Measurements from ENCODE around the gene HOXD10.

The HOXD10 gene

DNA sequence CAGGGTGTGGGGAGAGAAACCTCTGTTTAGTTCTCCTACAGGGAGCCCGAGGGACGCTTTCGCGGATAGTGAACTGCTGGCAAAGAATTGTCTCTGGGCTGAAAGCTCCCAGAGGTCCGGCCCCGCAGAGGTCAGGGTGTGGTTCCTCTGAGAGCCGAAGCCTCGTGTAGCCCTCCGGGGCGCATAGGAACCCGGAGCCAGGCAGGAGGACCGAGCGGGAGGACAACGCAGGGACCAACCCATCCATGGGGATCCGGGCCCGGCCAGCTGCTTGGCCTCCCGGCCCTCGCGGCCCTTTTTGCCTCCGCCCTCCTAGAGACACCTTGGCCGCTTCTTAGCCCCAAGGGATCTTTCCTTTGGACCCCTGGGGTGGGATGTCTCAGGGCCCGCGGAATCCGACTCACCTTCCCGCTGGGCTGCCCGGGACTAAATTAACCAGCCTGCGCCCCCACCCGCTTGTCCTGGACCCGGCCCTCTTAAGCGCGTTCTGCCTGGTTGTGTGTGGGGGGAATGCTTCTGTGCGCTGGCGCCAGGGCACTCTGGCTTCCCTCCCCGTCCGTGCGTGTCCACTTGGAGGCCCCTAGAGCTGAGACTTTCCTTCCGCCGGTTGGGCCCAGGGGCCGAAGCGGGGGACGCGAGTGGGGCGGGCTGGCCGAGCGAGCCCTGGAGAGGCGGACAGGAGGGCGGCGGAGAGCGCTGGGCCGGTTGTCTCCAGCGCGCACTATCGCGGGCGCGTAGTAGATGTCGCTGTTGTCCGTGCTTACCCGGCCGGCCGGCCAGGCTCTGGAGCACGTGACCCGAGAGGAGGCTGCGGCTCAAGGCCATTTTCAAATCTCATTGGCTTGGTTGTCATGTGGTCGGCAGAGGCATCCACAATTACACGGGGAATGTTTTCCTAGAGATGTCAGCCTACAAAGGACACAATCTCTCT, at the start of gene HOXD10:
Gene HOXD10, plus strand, starts transcription at position 896 of the 931 bp plus-strand sequence. CDS start 56 bp downstream, outside the sequence.
- DNase-seq: no peak

DNA sequence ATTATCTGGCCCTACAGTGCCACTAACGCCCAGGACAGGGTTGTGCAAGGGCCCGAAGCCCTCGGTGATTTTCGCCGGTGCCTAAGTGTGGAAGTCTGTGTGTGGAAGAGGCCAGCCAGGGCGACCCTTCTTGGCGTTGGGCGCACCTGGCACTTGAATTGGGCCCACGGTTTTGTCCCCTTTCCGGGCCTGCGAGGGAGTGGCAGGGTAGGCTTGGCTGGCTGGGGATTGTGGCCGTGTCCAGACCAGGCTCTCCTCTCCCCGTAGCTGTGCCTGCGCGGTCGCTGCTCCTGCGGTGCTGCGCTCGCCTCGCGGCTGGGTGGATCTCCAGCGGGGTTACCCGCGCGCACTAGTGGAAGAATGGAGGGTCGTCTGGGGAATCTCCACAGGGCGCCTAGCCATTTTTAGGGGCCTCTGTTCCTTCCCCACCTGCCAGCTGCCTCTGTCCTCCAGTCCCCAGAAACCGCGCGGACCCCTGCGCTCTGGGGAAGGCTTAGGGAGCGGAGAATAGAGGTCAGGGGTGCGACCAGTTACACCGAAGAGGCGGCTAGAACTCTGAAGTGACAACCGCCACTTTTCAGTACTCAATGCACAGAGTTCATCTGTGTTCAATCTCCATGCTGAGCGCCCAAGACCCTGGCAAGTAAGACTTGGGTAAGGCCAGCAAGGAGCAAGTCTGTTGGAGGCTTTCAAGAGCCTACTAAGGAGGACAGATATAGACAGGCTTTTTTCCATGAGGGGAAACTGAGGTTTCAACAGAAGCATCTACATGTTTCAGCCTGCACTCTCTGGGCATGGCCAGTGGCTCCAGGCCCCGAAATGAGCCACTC, 48.8 kb upstream of the HOXD10 start:
- DNase-seq: no peak

DNA sequence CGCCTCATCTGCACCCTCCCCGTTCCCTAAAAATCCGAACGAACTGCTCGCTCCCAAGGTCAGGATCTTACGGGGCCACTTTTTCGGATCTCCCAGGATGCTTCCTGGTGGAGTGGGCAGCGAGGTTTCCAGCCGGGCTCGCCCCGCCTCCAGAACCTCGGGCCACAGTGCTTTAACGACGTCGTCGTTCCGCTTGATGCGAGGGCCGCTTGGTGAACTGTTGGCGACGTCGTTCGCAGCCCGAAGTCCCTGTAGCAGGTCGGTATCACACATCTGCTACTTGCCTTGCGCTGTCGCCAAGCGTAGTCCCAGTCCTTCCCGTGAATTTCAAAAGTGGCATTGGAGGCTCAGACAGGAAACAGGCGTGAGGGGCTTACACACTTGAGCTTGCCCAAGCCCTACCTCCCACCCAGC, 48.2 kb upstream of the HOXD10 start:
- no peak for DNase-seq

DNA sequence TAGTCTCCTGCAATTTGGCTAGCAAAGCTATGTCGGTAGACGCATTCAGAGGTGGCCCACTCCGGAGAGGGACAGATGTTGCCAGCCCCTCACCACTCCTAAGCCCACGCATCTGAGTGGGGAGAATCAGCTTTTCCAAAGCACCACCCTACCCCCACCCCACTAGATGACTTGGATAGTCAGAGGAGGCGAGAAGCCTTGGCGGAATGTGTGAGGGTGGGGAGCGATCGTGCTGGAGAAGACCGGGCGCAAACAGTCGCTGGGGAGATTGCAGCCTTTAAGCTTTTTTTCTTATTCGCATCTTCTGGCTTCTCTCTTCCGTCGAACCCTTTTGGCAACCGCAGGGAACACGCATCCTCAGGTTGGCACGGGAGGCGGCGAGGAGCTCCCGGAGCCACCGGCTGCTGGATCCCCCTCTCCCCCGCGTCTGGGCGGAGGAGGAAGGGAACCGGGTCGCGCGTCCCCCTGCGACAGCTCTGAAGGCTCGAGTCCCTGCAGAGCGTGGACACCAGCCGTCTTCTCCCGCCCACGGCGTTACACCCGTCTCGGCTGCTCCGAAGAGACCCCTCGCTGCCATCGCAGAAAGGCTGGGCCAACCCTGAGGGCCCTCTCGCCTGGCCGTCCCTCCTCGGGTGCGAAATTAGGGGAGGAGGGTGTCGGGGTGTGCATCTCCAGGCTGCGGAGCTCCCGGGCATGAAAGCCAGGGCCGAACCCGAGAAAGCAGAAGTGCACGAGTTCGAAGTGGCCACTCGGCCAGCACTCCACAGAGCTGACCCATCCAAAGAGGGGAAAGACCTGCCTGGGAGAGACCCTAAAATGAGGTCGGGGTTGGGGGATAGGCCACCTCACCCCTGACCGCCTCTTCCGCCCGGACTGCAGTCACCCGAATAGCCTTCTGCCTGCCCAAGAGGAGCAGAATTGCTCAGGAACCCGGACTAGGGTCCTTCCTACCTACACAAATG, 45.0 kb upstream of the HOXD10 start:
- DNase-seq: no peak

DNA sequence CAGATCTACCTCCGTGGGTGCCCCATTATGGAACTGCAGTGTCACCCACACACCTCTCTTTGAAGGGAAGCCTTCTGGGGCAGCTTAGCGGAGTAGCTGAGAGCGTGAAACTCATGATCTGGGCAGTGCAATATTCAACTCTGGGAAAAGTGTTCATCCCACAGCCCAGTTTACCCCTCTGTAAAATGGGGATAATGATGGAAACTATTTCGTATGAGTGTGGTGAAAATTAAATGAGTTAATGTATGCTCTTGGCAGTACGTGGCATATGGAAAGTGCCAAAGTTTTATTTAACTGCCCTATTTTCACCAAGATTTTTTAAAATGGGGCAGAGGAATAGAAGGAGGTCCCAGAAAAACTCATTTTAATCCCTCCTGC, 44.3 kb upstream of the HOXD10 start:
- no peak for DNase-seq

DNA sequence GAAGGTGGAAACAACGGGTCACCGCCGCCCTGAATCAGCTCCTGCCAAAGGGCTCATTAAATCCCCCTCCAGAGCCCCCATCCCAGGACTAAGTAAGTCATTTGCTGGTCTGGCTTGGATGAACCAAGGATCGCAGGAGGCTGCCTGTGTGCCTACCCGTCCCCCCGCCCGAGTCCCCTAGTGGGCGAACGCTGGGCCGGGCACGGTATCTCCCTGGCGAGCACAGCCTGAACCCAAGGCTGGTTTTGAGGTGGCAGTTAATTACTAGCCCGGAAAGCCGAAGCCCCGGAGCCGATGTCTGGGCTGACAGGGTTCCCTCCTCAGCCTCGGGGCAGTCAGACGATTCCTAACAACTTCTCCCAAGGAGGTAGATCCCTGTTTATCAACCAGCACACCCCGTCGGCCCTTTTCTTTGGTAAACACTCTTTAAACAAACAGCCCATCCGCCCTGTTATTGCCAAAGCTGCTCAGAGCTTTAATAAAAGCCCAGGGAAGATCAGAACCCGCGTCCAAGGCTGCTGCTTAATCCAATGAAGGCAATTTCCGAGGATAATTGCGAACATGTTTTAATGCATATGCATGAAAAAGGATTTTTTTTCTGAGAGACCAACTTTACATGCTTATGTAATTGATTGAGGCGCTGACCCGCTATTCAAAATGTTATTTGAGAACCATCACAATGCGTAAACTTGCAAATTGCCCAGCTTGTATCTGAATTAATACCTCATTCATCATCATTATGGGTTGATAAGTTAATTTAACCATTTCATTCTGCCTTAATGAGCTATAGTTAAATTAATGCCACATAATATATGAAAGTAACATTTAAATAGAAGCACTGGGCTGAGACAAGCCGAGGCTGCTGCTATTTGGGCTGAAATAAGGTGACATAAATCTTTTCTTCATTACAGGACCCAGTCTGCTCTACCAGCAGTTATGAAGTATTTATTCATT, 43.4 kb upstream of the HOXD10 start:
- DNase-seq: no peak

DNA sequence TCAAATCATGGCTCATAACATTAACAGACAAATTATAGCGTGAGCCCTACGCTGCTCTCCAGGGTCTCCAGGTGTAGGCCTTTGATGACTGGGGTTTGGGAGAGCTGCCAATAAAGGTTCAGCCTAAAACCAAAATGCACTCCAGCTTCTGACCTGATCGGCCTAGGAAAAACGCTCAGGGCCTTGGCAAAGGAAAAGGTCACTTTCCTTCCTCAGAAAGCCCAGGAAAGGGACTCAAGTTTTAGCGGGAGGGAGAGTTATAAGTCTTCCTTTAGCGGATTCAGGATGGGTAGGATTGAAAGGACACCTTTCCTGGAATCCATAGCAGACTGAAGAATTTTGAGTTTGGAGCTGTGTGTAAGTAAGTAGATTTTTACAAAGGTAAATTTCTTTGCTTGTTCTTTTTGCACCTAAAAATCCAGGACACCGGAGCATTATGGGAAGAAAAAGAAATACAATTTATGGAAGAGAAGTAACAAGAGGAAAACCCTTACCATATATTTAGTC, 41.6 kb upstream of the HOXD10 start:
- DNase-seq: no peak

DNA sequence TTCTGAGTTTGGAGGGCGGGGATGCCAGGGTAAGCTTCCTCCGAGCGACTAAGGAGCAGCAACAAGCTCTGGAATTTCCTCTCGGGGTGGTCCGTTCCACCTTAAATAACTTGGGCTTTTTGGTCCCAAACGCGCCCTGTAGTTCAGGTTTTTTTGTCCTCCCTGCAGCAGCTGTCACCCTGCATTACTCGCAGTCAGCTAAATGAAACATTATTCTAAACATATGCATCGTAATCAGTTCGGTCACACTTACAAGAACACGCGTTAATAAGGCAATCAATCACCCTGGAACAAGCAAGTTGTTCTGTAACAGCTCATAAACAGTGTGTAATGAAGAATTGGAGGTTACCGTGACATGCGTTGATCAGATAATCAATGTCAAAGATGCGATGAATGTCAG, 41.1 kb upstream of the HOXD10 start:
- DNase-seq: no peak

DNA sequence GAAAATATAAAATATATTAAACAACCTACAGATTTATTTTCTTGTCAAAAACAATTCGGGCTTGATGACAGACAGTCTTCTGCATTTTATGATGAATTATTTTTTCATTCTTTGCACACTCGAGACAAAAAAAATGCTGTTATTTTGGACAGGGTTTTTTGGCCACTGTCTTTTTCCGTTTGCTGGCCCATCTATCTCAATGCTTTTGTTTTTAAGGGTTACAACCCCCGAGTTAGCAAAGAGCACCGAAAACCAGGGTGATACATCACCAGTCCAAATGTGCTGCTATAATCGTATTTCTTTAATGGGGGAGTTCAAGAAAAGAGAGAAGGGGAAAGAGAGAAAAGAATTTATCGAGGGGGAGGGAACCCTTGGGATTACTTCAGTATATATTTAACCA, 40.5 kb upstream of the HOXD10 start:
- no peak for DNase-seq

DNA sequence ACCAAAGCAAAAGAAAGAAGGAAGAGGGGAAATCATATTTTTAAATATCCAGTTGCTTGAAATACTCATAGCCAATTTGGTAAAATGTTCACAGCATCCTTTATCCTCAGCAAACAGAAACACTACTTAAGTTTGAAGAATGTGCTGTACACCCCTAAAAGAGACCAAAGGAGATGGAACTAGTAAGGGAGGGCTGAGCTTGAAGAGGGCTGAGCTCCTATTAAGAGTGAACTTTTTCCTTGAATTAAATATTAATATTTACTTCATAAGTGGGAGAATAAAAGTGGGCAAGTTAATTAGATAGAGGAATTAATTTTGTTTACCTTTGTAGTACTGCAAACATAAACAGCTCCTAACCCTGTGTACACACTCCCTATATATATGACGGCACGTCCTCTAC, 39.8 kb upstream of the HOXD10 start:
- no peak for DNase-seq

DNA sequence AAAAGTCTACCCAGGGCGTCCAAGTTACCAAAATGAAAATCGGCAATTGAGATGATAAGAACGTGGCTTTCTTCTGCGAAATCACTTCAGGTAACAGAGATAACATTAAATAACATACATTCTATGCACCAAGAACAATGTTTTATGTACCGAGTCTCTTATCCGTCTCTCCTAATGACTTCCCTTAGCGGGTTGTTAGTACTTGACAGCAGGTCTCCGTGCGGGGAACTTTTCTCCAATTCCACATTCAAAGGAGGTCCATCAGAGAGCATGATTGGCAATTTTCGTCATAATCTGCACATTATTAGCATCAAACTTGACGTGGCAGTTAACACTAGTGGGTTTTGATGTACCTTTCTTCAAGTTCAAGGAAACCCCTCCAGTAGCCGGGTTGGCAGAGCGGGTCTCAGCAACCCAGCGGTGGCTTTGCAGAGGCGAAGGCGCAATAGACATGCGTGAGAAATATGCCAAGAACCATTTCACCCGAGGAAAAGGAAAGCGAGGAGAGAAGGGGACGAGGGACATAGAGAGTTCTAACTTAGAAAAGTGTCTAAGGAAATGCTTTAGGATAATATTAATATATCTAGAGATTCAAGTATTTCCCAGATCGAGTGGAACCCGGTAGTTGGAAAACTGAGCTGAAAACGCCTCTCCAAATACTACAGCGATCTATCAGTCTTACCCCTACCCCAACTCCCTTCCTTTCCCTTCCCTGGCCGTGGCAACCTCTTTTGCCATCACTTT, 37.9 kb upstream of the HOXD10 start:
- DNase-seq: no peak

DNA sequence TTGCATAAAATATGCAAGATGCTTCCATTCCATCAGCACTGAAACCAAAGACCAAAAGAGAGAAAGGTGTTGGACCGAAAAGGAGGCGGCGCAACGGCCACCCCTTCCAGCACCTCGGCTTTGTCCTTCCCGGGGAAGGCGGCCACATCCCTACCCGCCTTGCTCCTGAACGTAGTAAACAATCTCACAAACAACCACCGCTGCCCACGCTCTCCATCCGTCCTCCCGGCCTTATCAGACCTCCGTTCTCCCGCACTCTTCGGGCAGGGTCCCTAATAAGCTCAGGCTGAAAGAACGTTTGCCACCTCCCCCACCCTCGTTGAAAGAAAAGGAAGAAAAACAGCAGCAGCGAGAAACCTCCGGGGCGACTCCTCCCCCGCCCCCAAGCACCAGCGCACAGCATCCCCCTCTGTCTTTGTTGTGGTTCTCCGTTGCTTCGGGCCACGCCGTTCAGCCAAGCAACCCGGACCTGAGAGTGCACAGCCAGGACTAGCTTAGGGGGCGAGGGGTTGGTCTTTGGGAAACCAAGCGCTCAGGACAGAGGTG, 37.2 kb upstream of the HOXD10 start:
- no peak for DNase-seq

DNA sequence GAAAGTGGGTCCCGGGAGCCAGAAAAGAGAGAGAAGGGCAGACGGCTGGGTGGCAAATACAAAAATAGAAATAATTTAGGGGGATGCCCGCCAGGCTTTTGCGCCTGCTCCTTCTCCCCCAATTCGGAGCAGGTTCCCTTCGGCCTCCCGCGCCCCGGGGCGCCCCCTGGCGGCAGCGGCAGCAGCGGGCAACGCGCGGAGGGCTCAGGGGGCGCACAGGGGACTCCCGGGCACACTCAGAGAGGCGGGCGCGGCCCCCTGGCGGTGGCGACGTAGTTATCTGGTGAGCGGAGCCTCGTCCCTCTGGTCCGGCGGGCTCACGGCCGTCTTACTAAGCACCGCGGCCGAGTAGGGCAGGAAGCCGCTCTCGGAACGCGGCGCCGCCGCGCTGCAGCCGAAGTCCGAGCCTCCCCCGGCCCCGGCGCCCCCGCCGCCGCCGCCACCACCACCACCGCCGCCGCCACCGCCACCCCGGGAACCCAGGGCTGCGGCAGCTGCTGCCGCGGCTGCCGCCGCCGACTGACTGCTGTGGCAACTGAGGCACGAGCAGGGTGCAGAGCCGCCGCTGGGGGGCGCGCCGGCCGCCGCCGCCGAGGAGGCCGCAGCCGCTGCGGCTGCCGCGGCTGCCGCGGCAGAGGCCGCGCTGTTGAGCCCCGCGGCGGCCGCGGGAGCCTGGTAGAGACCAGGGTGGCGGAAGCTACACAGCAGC, 36.6 kb upstream of the HOXD10 start:
- no peak for DNase-seq

DNA sequence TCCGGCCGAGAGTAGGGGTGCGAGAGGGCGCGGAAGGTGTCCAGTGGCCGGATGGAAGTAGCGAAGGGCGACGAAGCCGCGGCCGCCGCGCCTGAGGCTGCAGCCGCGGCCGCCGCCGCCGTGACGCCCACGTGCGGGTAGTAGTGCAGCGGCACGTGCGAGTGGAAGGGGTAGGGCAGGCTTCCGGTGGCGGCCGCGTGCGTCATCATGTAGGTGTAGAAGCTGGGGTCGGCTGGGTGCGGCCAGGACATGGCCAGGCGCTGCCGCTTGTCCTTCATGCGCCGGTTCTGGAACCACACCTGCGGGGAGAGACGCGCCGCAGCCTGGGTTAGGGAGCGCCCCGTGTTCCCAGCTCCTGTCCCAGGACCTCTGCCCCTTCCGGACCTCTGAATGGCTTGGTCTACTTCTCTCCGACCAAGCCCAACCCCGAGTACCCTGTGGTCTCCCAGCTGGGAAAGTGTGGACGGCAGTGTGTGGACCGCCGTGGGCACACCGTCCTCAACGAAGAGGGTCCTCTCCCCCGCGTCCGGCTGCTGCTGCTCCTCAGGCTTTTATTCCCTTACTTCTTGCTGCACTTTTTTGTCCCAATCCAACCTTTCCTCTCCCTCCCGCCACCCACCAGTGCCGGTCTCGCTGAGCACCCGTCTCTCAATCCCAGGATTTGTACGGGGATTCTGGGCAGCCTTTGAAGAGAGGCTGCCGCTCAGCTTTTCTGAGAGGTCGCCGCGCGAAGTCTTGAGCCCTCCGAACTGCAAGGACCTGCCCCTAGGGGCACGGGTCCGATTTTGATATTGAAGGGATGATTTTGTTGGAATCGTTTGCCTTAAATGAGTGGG, 35.8 kb upstream of the HOXD10 start:
- DNase-seq: no peak

DNA sequence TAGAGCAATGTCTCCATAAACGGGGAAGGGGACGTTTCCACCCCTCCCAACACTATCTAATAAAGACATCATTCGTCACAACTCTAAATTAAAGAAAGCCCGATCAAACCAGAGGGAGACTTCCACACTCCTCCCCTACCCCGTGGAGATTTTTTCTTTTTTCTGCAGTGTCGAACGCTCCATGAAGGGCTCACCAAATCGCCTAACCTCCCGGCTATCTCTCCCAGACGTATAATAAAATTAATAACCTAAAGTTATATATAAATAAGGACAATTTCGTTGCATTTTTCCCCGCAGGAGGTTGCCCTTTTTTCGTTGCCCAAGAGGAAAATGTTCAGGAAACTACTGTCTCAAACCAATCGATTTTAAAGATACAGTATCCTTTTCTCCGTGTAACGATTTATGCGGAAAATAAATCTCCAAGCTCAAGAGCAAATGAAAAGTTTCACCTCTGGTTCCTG, 35.2 kb upstream of the HOXD10 start:
- no peak for DNase-seq

DNA sequence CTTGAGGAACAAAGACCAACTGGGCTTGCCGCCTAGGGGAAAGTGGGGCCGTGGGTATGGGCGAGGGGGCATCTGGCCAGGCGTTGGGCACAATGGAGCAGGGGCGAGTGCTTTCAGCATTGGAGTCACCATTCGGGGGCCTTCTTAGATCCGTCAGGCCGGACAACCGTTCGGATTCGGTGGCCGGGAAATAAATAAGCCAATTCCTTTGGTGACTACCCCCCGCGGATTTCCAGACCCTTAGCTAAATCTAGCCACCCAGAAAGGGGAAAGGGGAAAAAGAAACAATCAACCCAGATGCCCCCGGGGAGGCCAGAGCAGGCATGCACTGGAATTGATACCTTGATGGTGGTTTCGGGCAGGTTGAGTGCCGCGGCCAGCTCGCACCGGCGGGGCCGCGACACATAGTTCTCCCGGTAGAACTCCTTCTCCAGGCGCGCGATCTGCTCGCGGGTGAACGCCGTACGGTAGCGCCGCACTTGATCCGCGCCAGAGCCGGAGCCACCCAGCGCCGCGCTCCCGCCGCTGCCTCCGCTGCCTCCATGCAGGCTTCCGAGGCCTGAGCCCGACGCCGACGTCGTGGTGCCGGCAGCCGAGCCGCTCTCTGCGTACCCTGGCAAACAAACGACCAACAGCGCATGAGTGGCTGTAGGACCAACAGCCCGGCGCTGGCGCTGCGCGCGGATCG, 34.6 kb upstream of the HOXD10 start:
- DNase-seq: no peak

DNA sequence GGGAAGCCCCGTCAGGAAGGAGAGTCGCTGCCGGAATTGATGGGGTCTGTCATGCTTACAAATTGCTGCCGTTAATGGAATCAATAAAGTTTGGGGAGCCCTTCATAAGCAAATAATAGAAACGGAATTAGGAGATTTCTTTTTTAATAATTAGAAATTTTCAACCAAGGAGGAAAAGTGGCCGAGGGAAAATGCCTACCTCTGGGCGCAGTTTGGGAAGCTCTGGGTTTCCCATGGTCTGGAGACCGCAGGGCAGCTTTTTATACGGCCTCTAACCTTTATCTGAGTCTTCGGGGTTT, 34.1 kb upstream of the HOXD10 start:
- DNase-seq: no peak

All from amygdala (tissue), 56 donors.